Naive B cell (primary cell): ENCODE results near the gene LRMDA. TPM values are rescaled to one million over a fixed set of nuclear protein-coding genes. Genes with fewer than 3 reads are reported as not detected.
"Not testable (repeated sequence)": the region's sequence is repeated elsewhere in the genome, so short reads cannot be mapped to it uniquely, and the experiment has no call there.

Experiments
- ATAC-seq, 2 donors: fragments of 150-1000 bp; cut with Tn5 transposase; 2 replicates each; pipeline ENCODE4 v1.10.0; 2021; ENCODE audit warnings: low read depth in 2 of 2, mild to moderate bottlenecking in 2 of 2, moderate library complexity in 2 of 2
- DNase-seq: peaks from one replicate; pipeline ENCODE4 v3.0.0; 2022
- H3K27ac Mint-ChIP-seq, 6 donors: one replicate each; pipeline ENCODE4 v1.8.0; 2020 to 2022; ENCODE audit warnings: mild to moderate bottlenecking in 6 of 6, mixed read lengths in 6 of 6, moderate library complexity in 5 of 6, inconsistent platforms in 2 of 6
- H3K27me3 Mint-ChIP-seq, 3 donors: one replicate each; pipeline ENCODE4 v1.8.0; 2021 to 2022; ENCODE audit warnings: mixed read lengths in 3 of 3, mild to moderate bottlenecking in 1 of 3
- H3K36me3 Mint-ChIP-seq, 2 donors: one replicate each; pipeline ENCODE4 v1.8.0; 2020 to 2022; ENCODE audit warnings: mixed read lengths in 2 of 2, inconsistent platforms in 1 of 2, mild to moderate bottlenecking in 1 of 2
- H3K4me1 Mint-ChIP-seq, 3 donors: one replicate each; pipeline ENCODE4 v1.8.0; 2020 to 2022; ENCODE audit warnings: mixed read lengths in 3 of 3, inconsistent platforms in 1 of 3, mild to moderate bottlenecking in 1 of 3, moderate library complexity in 1 of 3
- H3K4me3 Mint-ChIP-seq, 8 donors: one replicate each; pipeline ENCODE4 v1.8.0; 2020 to 2022; ENCODE audit warnings: mild to moderate bottlenecking in 8 of 8, mixed read lengths in 8 of 8, moderate library complexity in 8 of 8, inconsistent platforms in 2 of 8
- H3K9me3 Mint-ChIP-seq, 7 donors: one replicate each; pipeline ENCODE4 v1.8.0; 2020 to 2022; ENCODE audit warnings: mixed read lengths in 7 of 7, mild to moderate bottlenecking in 5 of 7, inconsistent platforms in 2 of 7, moderate library complexity in 1 of 7
- polyA plus RNA-seq, 6 donors: library from polyadenylated mRNA; unstranded; fragments of 300-500 nt; fragmentation: Illumina TruSeq; gene quantifications; one replicate each; pipeline ENCODE4 v1.2.3, GENCODE V29; 2021; ENCODE audit warnings: low read depth in 6 of 6

The LRMDA gene
- polyA plus RNA-seq, 6 donors from 2014 or later = 2.1 TPM; not detected in 5

DNA sequence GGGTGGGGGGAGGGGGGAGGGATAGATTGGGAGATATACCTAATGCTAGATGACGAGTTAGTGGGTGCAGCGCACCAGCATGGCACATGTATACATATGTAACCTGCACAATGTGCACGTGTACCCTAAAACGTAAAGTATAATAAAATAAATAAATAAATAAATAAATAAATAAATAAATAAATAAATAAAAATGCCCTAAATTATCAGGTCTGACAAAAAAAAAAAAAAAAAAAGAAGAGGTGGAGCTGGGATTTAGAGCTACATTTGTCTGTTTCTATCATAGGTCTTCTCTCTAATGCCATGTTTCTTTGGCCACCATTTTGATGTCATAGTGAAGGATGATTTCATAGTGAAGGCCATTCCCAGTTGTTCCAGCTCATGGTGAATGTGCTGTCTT lies 1095.4 kb downstream of the LRMDA start:
- H3K4me1 Mint-ChIP-seq = not testable (repeated sequence)

DNA sequence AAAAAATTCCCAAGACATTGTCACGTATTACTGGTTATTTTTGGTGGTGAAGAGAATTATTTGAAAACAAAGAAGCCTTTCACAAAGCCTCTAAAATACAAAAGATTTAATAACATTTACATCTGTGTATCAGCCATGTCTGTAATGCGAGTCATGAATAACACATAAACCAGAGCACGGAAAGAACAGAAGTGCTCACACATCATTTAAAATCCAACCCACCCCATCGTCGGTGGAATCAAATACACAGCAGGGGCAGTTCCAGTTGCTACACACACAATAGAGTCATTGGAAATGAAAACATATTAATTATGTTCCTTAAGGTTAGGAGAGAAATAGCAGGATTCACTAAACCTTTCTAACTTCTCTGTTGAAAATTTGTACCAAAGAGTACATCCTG lies 1108.9 kb downstream of the LRMDA start:
- Mint-ChIP-seq H3K27me3 (peaks cover 0 to 5% (median 4%) of the 10 kb centered on the region in 3 donors), H3K4me1 (no peaks in the 10 kb centered on the region), H3K4me3 (no peak overlapping the region), H3K27ac (no peak overlapping the region), H3K9me3 (peaks cover 0 to 2% (median 0%) of the 10 kb centered on the region in 7 donors), H3K36me3 (no peaks in the 10 kb centered on the region)
- ATAC-seq = no peak
- DNase-seq = no peak

More for the DNA sequence above, 1095.4 kb downstream of the LRMDA start:
- H3K4me3 Mint-ChIP-seq, ATAC-seq, H3K27me3 Mint-ChIP-seq, H3K27ac Mint-ChIP-seq, H3K36me3 Mint-ChIP-seq, DNase-seq, H3K9me3 Mint-ChIP-seq: not testable (repeated sequence)

DNA sequence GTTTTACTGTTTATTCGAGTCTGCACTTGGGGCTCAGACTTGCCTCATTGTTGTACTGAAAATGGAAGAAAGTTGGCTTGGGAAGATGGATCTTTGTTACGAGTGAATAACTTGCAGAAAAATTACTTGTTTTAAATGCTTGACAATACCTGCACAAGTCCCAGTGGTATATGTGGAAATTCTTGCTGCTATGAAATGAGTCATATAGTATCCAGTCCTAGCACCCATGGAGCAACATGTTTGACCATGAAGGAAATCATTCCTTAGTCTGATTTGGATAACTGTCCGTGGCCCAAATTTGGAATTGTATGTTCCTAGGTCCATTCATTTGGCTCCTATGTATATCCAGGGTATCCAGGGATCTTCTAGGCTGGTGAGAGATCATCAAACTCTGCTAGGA lies 1109.4 kb downstream of the LRMDA start:
- ATAC-seq (no peak), DNase-seq (no peak)
- Mint-ChIP-seq H3K27me3 (peaks cover 0 to 5% (median 4%) of the 10 kb centered on the region in 3 donors), H3K27ac (no peak overlapping the region), H3K4me3 (no peak overlapping the region), H3K36me3 (no peaks in the 10 kb centered on the region), H3K4me1 (no peaks in the 10 kb centered on the region), H3K9me3 (peaks cover 0 to 2% (median 0%) of the 10 kb centered on the region in 7 donors)

DNA sequence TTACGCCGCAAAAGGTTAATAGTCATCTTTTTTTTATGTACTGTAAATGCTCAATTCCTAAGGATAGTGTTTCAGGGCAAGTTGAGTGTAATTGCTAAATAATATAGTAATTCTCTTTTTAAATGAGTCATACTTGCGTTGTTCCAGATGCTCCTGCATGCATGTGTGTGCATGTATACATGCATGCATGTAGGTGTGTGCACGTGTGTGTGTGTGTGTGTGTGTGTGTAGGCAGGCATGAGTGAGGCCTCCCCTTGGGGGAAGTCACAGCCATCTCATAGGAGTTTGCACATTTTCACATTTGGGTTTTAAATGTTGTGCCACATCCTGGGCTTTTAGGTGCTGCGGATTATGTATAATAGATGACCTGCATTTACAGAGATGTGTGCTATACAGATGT lies 1110.4 kb downstream of the LRMDA start:
- H3K27ac Mint-ChIP-seq = no peak overlapping the region
- H3K27me3 Mint-ChIP-seq = peaks cover 0 to 5% (median 4%) of the 10 kb centered on the region in 3 donors
- H3K4me3 Mint-ChIP-seq = no peak overlapping the region
- DNase-seq (no peak), ATAC-seq (no peak)
- no peaks in the 10 kb centered on the region for H3K36me3 Mint-ChIP-seq
- H3K4me1 Mint-ChIP-seq = no peaks in the 10 kb centered on the region
- H3K9me3 Mint-ChIP-seq = no peaks in the 10 kb centered on the region

DNA sequence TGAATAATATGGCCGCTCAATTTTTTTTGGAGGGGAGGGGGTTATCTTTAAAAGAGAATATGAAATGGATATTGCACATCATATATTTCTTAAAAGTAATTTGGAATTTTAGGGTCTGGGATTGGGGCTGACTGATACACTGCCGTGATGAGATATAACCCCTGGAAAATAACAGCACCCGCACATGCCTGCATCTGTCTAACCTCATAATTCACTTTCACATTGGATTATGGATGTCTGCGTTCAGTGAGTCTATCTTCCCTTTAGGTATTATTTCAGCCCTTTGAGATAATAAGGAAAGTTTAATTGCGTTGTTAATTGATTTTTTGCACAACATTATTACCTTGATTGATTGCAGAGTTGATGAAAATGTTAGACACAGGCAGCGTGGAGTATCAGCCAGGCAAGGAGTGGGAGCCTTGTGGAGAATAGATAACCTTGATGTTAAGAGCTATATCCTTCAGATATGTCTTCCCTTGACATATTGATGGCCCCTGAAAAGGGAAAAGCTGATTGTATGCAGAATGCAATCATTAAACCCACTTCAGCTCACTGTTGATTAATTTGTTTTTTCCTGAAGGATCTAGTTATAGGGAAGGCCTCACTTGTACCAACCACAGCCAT lies 1111.0 kb downstream of the LRMDA start:
- Mint-ChIP-seq H3K27me3 (peaks cover 0 to 5% (median 4%) of the 10 kb centered on the region in 3 donors), H3K27ac (no peak overlapping the region), H3K4me1 (no peaks in the 10 kb centered on the region), H3K36me3 (no peaks in the 10 kb centered on the region), H3K9me3 (no peaks in the 10 kb centered on the region), H3K4me3 (no peak overlapping the region)
- ATAC-seq (no peak), DNase-seq (no peak)

DNA sequence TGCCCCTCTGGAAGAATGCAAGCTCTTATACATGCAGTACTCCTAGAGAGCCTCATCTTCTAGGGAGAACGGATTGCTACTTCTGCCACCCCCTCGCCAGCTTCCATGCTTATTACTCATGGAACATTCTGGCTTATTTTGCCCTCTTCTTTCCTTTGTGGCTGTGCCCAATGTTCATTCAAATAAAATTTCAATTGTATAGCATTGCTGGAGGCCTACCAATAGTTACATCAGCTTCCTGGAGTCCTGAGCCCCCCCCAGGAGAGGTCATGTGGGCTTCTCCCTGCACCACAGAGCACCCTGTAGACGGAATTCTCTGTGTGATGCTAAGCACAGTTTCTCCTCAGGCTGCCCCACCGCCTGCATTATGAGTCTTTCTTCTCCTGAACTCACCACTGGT lies 1112.2 kb downstream of the LRMDA start:
- Mint-ChIP-seq H3K4me3 (no peak overlapping the region), H3K4me1 (no peaks in the 10 kb centered on the region), H3K27me3 (peaks cover 0 to 7% (median 4%) of the 10 kb centered on the region in 3 donors), H3K36me3 (no peaks in the 10 kb centered on the region), H3K27ac (no peak overlapping the region), H3K9me3 (no peaks in the 10 kb centered on the region)
- DNase-seq = no peak
- no peak for ATAC-seq

DNA sequence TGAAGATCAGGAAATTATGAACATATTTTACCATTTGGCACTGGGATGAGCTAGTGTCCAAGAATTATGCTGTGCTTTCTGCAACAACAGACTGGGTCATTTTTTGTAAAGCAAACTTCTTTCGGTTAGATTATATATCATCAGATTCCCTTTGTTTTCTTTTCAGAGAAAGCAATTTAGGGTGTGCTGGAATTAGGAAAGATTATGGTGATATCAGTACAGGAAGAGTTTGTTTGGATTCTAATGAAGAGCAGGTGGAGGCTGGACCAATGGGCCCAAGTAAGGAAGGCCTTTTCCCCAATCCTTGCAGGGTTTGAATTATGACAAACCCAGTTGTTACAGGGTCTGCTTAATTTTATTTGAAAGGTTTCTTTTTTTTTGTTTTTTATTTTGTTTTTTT lies 1113.4 kb downstream of the LRMDA start:
- DNase-seq (no peak), ATAC-seq (no peak)
- Mint-ChIP-seq H3K4me1 (no peaks in the 10 kb centered on the region), H3K9me3 (no peaks in the 10 kb centered on the region), H3K36me3 (no peaks in the 10 kb centered on the region), H3K4me3 (no peak overlapping the region), H3K27me3 (peaks cover 0 to 11% (median 8%) of the 10 kb centered on the region in 3 donors), H3K27ac (no peak overlapping the region)

DNA sequence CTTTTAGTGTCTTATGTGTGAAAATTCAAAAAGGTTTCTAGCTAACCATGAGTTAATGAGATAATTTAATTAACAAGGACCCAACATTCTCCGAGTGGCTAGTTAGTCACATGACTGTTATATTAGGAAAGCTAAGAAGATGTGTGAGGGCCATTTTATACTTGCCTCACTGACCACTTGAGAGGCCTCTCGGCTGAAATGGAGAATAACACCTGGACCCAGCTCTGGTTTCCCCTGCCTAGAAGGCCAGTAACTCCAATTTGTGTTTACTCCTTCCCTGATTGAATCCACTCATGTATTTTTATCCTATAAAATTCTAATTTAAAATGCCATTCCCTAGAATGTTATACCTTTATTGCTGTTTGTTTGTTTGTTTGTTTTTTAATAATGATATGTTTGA lies 1115.0 kb downstream of the LRMDA start:
- no peak for ATAC-seq
- H3K9me3 Mint-ChIP-seq = no peaks in the 10 kb centered on the region
- H3K4me3 Mint-ChIP-seq = no peak overlapping the region
- no peak overlapping the region for H3K27ac Mint-ChIP-seq
- no peak for DNase-seq
- no peaks in the 10 kb centered on the region for H3K4me1 Mint-ChIP-seq
- H3K36me3 Mint-ChIP-seq = no peaks in the 10 kb centered on the region
- H3K27me3 Mint-ChIP-seq = peaks cover 0 to 11% (median 5%) of the 10 kb centered on the region in 3 donors

DNA sequence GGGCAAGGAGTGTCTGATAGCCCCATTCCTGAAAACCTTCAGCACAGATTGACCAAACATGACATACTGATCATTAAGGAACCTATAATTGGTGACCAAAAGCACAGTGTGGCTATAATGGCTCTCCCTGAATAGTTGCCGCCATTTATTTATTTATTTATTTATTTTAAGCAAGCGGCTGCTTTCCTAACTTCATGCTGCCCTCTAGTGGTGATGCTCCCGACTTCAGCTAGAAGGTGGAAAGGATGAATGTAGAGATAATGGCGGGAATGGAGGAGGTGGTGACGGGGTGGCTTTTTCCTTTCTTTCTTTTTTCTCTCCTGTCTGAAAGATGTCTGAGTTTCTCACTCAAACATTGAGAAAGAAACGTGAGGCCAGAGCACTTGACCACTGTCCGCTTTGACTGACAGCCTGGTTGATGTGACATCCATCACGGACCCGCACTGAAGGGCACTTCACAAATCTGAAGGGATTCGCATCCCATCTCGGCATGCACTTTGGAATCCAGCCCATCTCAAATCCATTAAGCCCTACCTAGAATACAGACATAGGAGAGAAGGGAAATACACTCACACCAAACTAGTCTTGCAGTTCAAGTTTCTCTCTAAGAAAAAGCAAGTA lies 1116.0 kb downstream of the LRMDA start:
- H3K4me1 Mint-ChIP-seq = no peaks in the 10 kb centered on the region
- peaks cover 0 to 11% (median 5%) of the 10 kb centered on the region in 3 donors for H3K27me3 Mint-ChIP-seq
- DNase-seq (peak; percentile 14), ATAC-seq (no peak)
- H3K9me3 Mint-ChIP-seq = no peaks in the 10 kb centered on the region
- no peaks in the 10 kb centered on the region for H3K36me3 Mint-ChIP-seq
- H3K4me3 Mint-ChIP-seq = no peak overlapping the region
- H3K27ac Mint-ChIP-seq = no peak overlapping the region

DNA sequence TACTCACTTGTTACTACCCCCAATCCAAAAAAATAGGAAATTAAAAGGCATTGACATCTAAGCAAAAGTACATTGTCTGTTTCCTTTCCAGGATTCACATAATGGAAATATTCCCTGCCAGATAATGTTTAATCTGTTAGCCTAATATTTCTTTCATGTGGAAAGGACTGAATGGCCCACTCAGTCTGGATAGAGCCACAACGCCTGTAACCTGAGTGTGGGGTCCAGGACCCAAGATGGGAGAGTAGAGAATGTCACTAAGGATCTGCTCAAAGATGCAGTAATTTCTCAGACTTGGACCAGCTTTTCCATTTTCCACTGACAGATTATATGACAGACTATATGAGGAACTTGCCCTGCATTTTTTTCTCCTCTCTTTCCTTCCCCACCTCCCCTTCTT lies 1117.3 kb downstream of the LRMDA start:
- Mint-ChIP-seq H3K27ac (no peak overlapping the region), H3K4me1 (no peaks in the 10 kb centered on the region), H3K9me3 (no peaks in the 10 kb centered on the region), H3K4me3 (no peak overlapping the region), H3K36me3 (no peaks in the 10 kb centered on the region), H3K27me3 (peaks cover 0 to 11% (median 5%) of the 10 kb centered on the region in 3 donors)
- no peak for ATAC-seq
- no peak for DNase-seq

DNA sequence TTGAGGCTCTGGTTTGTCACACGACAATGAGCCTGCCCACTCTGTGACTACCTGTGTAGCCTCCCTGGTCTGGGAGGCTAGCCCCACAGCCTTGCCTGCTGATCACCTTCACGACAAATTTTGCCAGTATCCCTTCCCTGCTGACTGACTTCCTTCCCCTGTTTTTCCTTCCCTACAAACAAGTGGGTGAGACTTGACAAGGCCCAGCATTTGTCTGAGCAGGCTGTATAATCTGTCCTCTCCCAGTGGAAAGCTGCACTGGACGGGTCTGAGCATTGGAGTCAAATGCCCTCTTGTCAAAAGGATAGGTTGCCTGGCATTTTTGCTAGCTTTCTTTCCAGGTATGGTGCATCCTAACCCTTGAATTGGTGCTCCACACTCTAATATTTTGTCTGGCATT lies 1117.7 kb downstream of the LRMDA start:
- Mint-ChIP-seq H3K27ac (no peak overlapping the region), H3K27me3 (peaks cover 0 to 11% (median 5%) of the 10 kb centered on the region in 3 donors), H3K36me3 (no peaks in the 10 kb centered on the region), H3K4me3 (no peak overlapping the region), H3K4me1 (no peaks in the 10 kb centered on the region), H3K9me3 (no peaks in the 10 kb centered on the region)
- DNase-seq = no peak
- ATAC-seq = no peak

DNA sequence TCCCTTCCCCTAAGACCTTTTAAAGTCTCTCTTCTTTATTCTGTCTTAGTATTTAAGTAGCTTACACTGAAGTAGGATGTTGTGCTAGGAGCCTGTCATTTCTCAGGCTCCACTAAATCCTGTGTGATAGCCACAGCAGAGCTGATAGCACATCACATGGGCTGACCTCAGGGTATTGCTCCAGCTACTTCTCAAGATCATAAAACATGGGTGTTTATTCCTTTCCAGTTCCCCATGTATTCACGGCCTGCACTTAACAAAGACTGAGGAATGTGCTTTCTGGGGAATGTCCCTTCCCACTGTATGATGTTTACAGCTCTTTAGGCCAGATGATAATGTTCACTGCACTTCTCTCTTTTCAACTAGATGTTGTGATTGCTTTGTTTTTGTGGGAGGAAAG lies 1119.4 kb downstream of the LRMDA start:
- Mint-ChIP-seq H3K9me3 (no peaks in the 10 kb centered on the region), H3K4me3 (no peak overlapping the region), H3K36me3 (no peaks in the 10 kb centered on the region), H3K27me3 (peaks cover 0 to 11% (median 5%) of the 10 kb centered on the region in 3 donors), H3K27ac (no peak overlapping the region), H3K4me1 (no peaks in the 10 kb centered on the region)
- DNase-seq (no peak), ATAC-seq (no peak)

DNA sequence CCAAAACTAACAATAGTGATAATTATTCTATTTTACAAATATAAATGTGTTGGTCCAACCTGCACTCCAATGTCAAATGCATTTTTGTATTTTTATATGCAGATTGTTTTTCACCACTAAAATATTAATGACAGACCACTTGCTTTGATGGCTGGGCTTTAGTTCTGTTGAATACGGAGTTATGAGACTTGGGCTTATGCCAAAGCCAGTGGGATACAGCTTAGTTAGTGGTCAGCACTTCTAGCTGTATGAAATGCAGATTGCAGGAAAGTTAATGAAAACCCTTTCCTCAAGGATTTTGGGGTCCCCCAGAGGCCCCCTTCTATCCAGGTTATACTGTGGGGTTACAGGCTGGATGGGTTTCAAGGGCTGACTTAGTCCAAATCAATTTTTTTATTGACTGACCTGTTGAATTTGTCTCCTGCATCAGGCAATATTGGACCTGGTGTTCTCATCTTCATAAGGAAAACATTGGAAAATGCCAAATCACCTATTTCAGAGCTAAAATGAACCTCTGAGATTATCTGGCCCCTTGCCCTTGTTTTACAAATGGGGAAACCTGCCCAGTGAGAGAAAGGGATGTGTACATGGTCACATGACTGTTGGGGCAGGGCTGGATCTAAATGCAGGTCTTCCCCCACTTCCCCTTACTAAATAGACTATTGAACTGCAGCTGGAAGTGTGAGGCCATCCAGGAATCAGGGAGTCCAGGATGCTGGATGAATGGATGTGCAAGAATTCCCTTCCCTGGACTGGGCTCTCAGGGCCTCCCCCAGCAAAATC lies 1120.9 kb downstream of the LRMDA start:
- no peak for DNase-seq
- ATAC-seq = no peak
- H3K36me3 Mint-ChIP-seq = no peaks in the 10 kb centered on the region

More for the DNA sequence above, 1120.9 kb downstream of the LRMDA start:
- Mint-ChIP-seq H3K27ac (no peak overlapping the region), H3K27me3 (peaks cover 0 to 11% (median 5%) of the 10 kb centered on the region in 3 donors), H3K4me1 (no peaks in the 10 kb centered on the region), H3K4me3 (no peak overlapping the region), H3K9me3 (no peaks in the 10 kb centered on the region)
